Fibroblast of the conjunctiva (primary cell): ENCODE data around the gene PHLPP1.
A peak's percentile ranks its signal among the peaks of the same experiment; 100 is the strongest.

ENCODE experiments used
- DNase-seq: peaks from one replicate; pipeline ENCODE4 v3.0.0-alpha.2; 2010; ENCODE audit warnings: low read depth

Gene PHLPP1

GRCh38 chr18:62942578-62942977 lies 227.2 kb downstream of the PHLPP1 start:
- DNase-seq: no peak

- DNase-seq: no peak
Observed at GRCh38 chr18:62944454-62944853, 229.1 kb downstream of the PHLPP1 start.

- no peak for DNase-seq
Observed at GRCh38 chr18:62948788-62949187, 233.4 kb downstream of the PHLPP1 start.

- no peak for DNase-seq
Observed at GRCh38 chr18:62950246-62950645, 234.9 kb downstream of the PHLPP1 start.

GRCh38 chr18:62952807-62953206 lies 237.5 kb downstream of the PHLPP1 start:
- no peak for DNase-seq

- no peak for DNase-seq
Observed at GRCh38 chr18:62953663-62954062, 238.3 kb downstream of the PHLPP1 start.

GRCh38 chr18:62954366-62954765 lies 239.0 kb downstream of the PHLPP1 start:
- DNase-seq: no peak

GRCh38 chr18:62957885-62958472 lies 242.6 kb downstream of the PHLPP1 start:
- no peak for DNase-seq

- no peak for DNase-seq
Observed at GRCh38 chr18:62959481-62959880, 244.1 kb downstream of the PHLPP1 start.

- no peak for DNase-seq
Observed at GRCh38 chr18:62963507-62963906, 248.2 kb downstream of the PHLPP1 start.

GRCh38 chr18:62964432-62964831 lies 249.1 kb downstream of the PHLPP1 start:
- no peak for DNase-seq

- DNase-seq: no peak
Observed at GRCh38 chr18:62967089-62967488, 251.7 kb downstream of the PHLPP1 start.

- no peak for DNase-seq
Observed at GRCh38 chr18:62973689-62974088, 258.3 kb downstream of the PHLPP1 start.

GRCh38 chr18:62974388-62974787 lies 259.0 kb downstream of the PHLPP1 start:
- DNase-seq: no peak

GRCh38 chr18:62974928-62975675 lies 259.8 kb downstream of the PHLPP1 start:
- no peak for DNase-seq

GRCh38 chr18:62975785-62976184 lies 260.4 kb downstream of the PHLPP1 start:
- no peak for DNase-seq

- DNase-seq: no peak
Observed at GRCh38 chr18:62976227-62976626, 260.9 kb downstream of the PHLPP1 start.

- DNase-seq: no peak
Observed at GRCh38 chr18:62977512-62977911, 262.2 kb downstream of the PHLPP1 start.

GRCh38 chr18:62978251-62979049 lies 263.1 kb downstream of the PHLPP1 start:
- DNase-seq: no peak

GRCh38 chr18:62979176-62979575 lies 263.8 kb downstream of the PHLPP1 start:
- peak; percentile 39 for DNase-seq

- DNase-seq: no peak
Observed at GRCh38 chr18:62979900-62980299, 264.6 kb downstream of the PHLPP1 start.

GRCh38 chr18:62981566-62981965 lies 266.2 kb downstream of the PHLPP1 start:
- DNase-seq: no peak
